HepG2 (cell line): ENCODE results near the gene C12orf60. TPM values are rescaled to one million over a fixed set of nuclear protein-coding genes. Genes with fewer than 3 reads are reported as not detected.

Experiments used
- ARHGAP35 ChIP-seq: sonication (generic); formaldehyde crosslinking; IDR thresholded peaks from 2 replicates; pipeline ENCODE4 v1.9.0; 2022; ENCODE audit warnings: mild to moderate bottlenecking, inconsistent platforms, moderate library complexity, missing genetic modification reagents, borderline replicate concordance
- CC2D1A ChIP-seq: sonication (generic); formaldehyde crosslinking; IDR thresholded peaks from 2 replicates; pipeline ENCODE4 v1.8.1; 2023; ENCODE audit warnings: mild to moderate bottlenecking, missing genetic modification reagents
- EHMT2 ChIP-seq: fragments of 200-600 bp; sonication (generic); IDR thresholded peaks from 2 replicates; pipeline ENCODE4 v1.7.0; 2017; ENCODE audit warnings: antibody characterized with exemption, low read depth, low read length, borderline replicate concordance
- EZH2 ChIP-seq: conservative IDR thresholded peaks from 2 replicates; pipeline ENCODE4 v1.6.1; 2012; ENCODE audit warnings: mild to moderate bottlenecking, low read depth, low read length, moderate library complexity
- MAFK ChIP-seq, 2 experiments: IDR thresholded peaks in 1 of 2; conservative IDR thresholded peaks in 1 of 2; 2 replicates each; pipeline ENCODE4 v1.6.1; 2011; ENCODE audit warnings: improper control_type of control experiment in 2 of 2, low read length in 2 of 2
- PRMT3 ChIP-seq: sonication (generic); formaldehyde crosslinking; IDR thresholded peaks from 2 replicates; pipeline ENCODE4 v1.8.1; 2022; ENCODE audit warnings: low read depth, mild to moderate bottlenecking, moderate library complexity, missing genetic modification reagents, borderline replicate concordance
- SUZ12 ChIP-seq: fragments of 150-350 bp; IDR thresholded peaks from 2 replicates; pipeline ENCODE4 v1.6.1; 2014; ENCODE audit warnings: low read depth, low read length
- TBX3 ChIP-seq: fragments of 450-650 bp; IDR thresholded peaks from 2 replicates; pipeline ENCODE4 v1.6.1; 2017; ENCODE audit warnings: antibody characterized with exemption, mild to moderate bottlenecking, inconsistent platforms, borderline replicate concordance
- TGIF2 ChIP-seq: IDR thresholded peaks from 2 replicates; pipeline ENCODE4 v1.6.1; 2016; ENCODE audit warnings: control low read depth, missing compliant biosample characterization
- ZFY ChIP-seq: sonication (generic); formaldehyde crosslinking; IDR thresholded peaks from 2 replicates; pipeline ENCODE4 v1.4.0; 2020; ENCODE audit warnings: missing genetic modification reagents
- ZNF468 ChIP-seq: sonication (generic); formaldehyde crosslinking; IDR thresholded peaks from 2 replicates; pipeline ENCODE4 v1.8.0; 2022; ENCODE audit warnings: mild to moderate bottlenecking, moderate library complexity, missing genetic modification reagents
- ZNF83 ChIP-seq: sonication (generic); formaldehyde crosslinking; IDR thresholded peaks from 2 replicates; pipeline ENCODE4 v1.4.0; 2020; ENCODE audit warnings: missing genetic modification reagents, mild to moderate bottlenecking, borderline replicate concordance
- polyA plus RNA-seq, 8 experiments: library from polyadenylated mRNA; depleted of rRNA in 3 of 8; stranded (reverse) in 7 of 8; unstranded in 1 of 8; fragments of >200 nt; fragmentation: Illumina TruSeq in 4 of 8; extraction: Trizol in 4 of 8; gene quantifications; 2 replicates each; pipeline versions ENCODE4 v1.2.1 to v1.2.3, GENCODE V29; 2011 to 2016; ENCODE audit warnings: low read depth in 4 of 8, missing spikeins in 1 of 8, mixed read lengths in 1 of 8; ENCODE audit not compliant: insufficient read depth in 1 of 8
- total RNA-seq, 5 experiments: library from RNA; depleted of rRNA; stranded (reverse); fragments of >200 nt; fragmentation: Illumina TruSeq; extraction: Trizol; gene quantifications; 2 replicates each; pipeline ENCODE4 v1.2.3, GENCODE V29; 2016; ENCODE audit warnings: low read depth in 1 of 5
- TF ChIP-seq, protein P1 (sequence below): sonication (generic); formaldehyde crosslinking; IDR thresholded peaks from 2 replicates; pipeline ENCODE4 v1.5.0; 2020; ENCODE audit warnings: mild to moderate bottlenecking, missing genetic modification reagents, borderline replicate concordance
- TF ChIP-seq, protein P2 (sequence below): sonication (generic); formaldehyde crosslinking; IDR thresholded peaks from 2 replicates; pipeline ENCODE4 v1.8.0; 2022; ENCODE audit warnings: mild to moderate bottlenecking, missing genetic modification reagents, moderate library complexity
- TF ChIP-seq, protein P3 (sequence below), 2 experiments: IDR thresholded peaks; 2 replicates each; pipeline ENCODE4 v1.6.1; 2011 to 2012; ENCODE audit warnings: low read length in 2 of 2, borderline replicate concordance in 1 of 2, low read depth in 1 of 2, mild to moderate bottlenecking in 1 of 2, moderate library complexity in 1 of 2
- TF ChIP-seq, protein P4 (sequence below): sonication (generic); formaldehyde crosslinking; IDR thresholded peaks from 2 replicates; pipeline ENCODE4 v1.4.0; 2020; ENCODE audit warnings: missing genetic modification reagents
- TF ChIP-seq, protein P5 (sequence below): sonication (generic); formaldehyde crosslinking; conservative IDR thresholded peaks from 2 replicates; pipeline ENCODE4 v1.4.0; 2020; ENCODE audit warnings: mild to moderate bottlenecking, missing genetic modification reagents, moderate library complexity

Gene C12orf60
- total and polyA plus RNA-seq, 2 of the 13 experiments (the other 11 are each of a cell fraction or from before 2014, with no cell fraction given): 0.55 to 1.4 TPM

DNA sequence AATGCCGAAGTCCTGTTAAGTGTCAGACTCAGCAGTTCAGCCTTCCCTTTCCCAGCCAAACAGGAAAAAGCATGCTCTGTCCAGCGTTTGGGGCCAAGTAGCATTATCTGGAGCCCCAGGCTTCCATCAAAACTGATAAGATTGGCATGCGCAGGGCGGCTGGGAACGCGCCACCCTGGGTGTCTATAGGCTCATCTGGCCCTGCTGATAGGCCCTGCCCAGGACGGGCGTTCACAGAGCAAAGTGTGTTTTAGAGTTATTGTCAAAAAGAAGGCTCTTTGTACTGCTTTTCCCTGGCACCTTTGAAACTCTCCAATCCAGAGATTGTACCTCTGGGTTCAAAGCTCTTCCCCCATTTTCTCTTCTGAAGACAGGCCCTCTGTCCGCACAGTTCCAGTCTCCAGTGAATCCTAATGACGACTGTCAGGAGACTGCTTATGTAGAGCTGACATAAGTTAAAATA lies 40.0 kb downstream of the C12orf60 start, which contains the start of gene ART4 (continued):
- TF ChIP-seq, protein P1, sequence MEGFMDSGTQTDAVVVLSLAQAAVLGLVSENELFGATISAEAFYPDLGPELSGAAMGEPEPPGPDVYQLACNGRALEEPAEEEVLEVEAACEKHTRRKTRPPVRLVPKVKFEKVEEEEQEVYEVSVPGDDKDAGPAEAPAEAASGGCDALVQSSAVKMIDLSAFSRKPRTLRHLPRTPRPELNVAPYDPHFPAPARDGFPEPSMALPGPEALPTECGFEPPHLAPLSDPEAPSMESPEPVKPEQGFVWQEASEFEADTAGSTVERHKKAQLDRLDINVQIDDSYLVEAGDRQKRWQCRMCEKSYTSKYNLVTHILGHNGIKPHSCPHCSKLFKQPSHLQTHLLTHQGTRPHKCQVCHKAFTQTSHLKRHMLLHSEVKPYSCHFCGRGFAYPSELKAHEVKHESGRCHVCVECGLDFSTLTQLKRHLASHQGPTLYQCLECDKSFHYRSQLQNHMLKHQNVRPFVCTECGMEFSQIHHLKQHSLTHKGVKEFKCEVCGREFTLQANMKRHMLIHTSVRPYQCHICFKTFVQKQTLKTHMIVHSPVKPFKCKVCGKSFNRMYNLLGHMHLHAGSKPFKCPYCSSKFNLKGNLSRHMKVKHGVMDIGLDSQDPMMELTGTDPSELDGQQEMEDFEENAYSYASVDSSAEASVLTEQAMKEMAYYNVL (CRISPR knock-in tag): 0 out of 2 replicates have a peak, but pooled peaks have one; percentile 78
- TF ChIP-seq MAFK (conservative IDR thresholded peaks at IDR 0.05 in 1 of 2, IDR thresholded peaks at IDR 0.05 in 1 of 2; ENCODE audit: low read length in 2 of 2): no peak
- TF ChIP-seq, protein P2, sequence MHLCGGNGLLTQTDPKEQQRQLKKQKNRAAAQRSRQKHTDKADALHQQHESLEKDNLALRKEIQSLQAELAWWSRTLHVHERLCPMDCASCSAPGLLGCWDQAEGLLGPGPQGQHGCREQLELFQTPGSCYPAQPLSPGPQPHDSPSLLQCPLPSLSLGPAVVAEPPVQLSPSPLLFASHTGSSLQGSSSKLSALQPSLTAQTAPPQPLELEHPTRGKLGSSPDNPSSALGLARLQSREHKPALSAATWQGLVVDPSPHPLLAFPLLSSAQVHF (CRISPR knock-in tag): no peak
- no peak for TF ChIP-seq ARHGAP35 (CRISPR knock-in tag)
- TF ChIP-seq, protein P3, sequence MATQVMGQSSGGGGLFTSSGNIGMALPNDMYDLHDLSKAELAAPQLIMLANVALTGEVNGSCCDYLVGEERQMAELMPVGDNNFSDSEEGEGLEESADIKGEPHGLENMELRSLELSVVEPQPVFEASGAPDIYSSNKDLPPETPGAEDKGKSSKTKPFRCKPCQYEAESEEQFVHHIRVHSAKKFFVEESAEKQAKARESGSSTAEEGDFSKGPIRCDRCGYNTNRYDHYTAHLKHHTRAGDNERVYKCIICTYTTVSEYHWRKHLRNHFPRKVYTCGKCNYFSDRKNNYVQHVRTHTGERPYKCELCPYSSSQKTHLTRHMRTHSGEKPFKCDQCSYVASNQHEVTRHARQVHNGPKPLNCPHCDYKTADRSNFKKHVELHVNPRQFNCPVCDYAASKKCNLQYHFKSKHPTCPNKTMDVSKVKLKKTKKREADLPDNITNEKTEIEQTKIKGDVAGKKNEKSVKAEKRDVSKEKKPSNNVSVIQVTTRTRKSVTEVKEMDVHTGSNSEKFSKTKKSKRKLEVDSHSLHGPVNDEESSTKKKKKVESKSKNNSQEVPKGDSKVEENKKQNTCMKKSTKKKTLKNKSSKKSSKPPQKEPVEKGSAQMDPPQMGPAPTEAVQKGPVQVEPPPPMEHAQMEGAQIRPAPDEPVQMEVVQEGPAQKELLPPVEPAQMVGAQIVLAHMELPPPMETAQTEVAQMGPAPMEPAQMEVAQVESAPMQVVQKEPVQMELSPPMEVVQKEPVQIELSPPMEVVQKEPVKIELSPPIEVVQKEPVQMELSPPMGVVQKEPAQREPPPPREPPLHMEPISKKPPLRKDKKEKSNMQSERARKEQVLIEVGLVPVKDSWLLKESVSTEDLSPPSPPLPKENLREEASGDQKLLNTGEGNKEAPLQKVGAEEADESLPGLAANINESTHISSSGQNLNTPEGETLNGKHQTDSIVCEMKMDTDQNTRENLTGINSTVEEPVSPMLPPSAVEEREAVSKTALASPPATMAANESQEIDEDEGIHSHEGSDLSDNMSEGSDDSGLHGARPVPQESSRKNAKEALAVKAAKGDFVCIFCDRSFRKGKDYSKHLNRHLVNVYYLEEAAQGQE (IDR thresholded peaks at IDR 0.05; ENCODE audit: borderline replicate concordance in 1 of 2, low read depth in 1 of 2, low read length in 2 of 2): peak in 1 of 2 experiments; percentile 85
- TF ChIP-seq CC2D1A (CRISPR knock-in tag): no peak
- no peak; the same call in 1 of the 2 replicates for TF ChIP-seq TBX3
- TF ChIP-seq ZNF468 (CRISPR knock-in tag): no peak
- TF ChIP-seq EHMT2: no peak
- TF ChIP-seq TGIF2 (CRISPR knock-in tag): 0 out of 2 replicates have a peak, but pooled peaks have one; percentile 37
- TF ChIP-seq, protein P4, sequence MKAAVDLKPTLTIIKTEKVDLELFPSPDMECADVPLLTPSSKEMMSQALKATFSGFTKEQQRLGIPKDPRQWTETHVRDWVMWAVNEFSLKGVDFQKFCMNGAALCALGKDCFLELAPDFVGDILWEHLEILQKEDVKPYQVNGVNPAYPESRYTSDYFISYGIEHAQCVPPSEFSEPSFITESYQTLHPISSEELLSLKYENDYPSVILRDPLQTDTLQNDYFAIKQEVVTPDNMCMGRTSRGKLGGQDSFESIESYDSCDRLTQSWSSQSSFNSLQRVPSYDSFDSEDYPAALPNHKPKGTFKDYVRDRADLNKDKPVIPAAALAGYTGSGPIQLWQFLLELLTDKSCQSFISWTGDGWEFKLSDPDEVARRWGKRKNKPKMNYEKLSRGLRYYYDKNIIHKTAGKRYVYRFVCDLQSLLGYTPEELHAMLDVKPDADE (CRISPR knock-in tag): no peak
- TF ChIP-seq, protein P5, sequence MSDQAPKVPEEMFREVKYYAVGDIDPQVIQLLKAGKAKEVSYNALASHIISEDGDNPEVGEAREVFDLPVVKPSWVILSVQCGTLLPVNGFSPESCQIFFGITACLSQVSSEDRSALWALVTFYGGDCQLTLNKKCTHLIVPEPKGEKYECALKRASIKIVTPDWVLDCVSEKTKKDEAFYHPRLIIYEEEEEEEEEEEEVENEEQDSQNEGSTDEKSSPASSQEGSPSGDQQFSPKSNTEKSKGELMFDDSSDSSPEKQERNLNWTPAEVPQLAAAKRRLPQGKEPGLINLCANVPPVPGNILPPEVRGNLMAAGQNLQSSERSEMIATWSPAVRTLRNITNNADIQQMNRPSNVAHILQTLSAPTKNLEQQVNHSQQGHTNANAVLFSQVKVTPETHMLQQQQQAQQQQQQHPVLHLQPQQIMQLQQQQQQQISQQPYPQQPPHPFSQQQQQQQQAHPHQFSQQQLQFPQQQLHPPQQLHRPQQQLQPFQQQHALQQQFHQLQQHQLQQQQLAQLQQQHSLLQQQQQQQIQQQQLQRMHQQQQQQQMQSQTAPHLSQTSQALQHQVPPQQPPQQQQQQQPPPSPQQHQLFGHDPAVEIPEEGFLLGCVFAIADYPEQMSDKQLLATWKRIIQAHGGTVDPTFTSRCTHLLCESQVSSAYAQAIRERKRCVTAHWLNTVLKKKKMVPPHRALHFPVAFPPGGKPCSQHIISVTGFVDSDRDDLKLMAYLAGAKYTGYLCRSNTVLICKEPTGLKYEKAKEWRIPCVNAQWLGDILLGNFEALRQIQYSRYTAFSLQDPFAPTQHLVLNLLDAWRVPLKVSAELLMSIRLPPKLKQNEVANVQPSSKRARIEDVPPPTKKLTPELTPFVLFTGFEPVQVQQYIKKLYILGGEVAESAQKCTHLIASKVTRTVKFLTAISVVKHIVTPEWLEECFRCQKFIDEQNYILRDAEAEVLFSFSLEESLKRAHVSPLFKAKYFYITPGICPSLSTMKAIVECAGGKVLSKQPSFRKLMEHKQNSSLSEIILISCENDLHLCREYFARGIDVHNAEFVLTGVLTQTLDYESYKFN (CRISPR knock-in tag): peak; percentile 62
- no peak for TF ChIP-seq PRMT3 (CRISPR knock-in tag)
- TF ChIP-seq SUZ12: no peak
- no peak for TF ChIP-seq EZH2
- TF ChIP-seq ZNF83 (CRISPR knock-in tag): no peak
- peak; percentile 51 for TF ChIP-seq ZFY (CRISPR knock-in tag)
